HG03095 (cell line): ENCODE results near the gene ZFP3.
"Not testable (repeated sequence)": the region's sequence is repeated elsewhere in the genome, so short reads cannot be mapped to it uniquely, and the experiment has no call there.

Experiments used
- ATAC-seq: cut with Tn5 transposase; IDR thresholded peaks from one replicate; pipeline ENCODE4 v1.9.1; 2021; ENCODE audit warnings: moderate library complexity; ENCODE audit not compliant: unreplicated experiment

ZFP3 gene

GRCh38 chr17:5077275-5077674 lies 992 bp upstream of the ZFP3 start:
- not testable (repeated sequence) for ATAC-seq

DNA sequence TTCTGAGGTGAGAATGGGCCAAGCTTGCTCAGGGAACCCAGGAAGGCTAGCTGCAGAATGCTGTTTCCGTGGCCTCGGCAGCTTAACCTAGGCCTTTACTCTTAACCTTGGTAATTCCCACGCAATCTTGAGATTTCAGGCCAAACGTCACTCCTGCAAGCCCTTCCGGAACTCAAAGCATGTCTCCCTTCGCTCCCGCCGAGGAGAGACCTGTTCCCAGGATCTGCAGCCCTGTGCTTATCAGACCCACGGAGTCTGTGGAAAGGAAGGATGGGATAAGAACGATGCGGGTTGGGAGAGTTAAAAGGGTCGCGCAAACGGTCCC lies 524 bp upstream of the ZFP3 start:
- no peak for ATAC-seq

DNA sequence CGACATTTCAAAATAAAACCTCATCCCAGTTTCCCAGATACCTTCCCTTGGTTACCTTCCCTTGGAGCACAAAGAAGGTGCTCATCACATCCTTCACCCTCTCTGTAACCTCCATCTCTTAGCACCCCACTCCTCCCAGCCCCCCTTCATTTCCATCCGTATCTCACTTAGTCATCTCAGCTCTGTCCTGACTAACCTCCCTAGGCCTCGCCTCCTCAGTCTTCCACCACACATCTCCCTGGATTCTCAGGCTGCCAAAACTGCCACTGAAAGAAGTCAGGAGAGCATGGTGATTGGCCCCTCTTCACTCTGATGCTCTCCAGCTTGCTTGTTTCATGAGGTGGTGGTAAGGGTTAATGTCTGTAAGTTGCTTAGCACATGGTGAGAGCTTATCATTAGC lies 2.3 kb downstream of the ZFP3 start:
- no peak for ATAC-seq

GRCh38 chr17:5092218-5093010 lies 14.1 kb downstream of the ZFP3 start:
- ATAC-seq, result no peak

GRCh38 chr17:5096731-5097100 lies 18.4 kb downstream of the ZFP3 start:
- ATAC-seq, result no peak

GRCh38 chr17:5097101-5097834 lies 19.0 kb downstream of the ZFP3 start:
- ATAC-seq, result no peak

GRCh38 chr17:5099271-5099670 lies 21.0 kb downstream of the ZFP3 start:
- no peak for ATAC-seq

DNA sequence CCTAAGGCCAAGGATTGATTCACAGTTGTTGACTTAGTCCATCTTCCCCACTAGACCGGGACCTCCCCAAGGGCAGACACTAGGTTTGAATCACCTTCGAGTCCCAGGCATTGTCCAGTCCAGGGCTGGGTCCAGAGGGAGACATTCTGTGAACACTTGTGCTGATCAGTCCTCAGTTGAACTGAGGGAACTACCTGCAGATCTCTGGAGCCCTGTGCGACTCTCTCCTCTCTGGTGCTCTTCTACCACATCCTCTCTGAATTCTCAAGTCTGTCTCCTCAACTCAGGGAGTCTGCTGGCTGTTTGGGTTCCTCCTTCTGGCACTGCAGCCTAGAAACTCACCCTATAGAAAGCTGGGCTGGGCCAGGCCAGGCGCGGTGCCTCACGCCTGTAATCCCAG lies 22.6 kb downstream of the ZFP3 start:
- ATAC-seq, result no peak

GRCh38 chr17:5110816-5111215 lies 32.5 kb downstream of the ZFP3 start:
- ATAC-seq, result no peak

DNA sequence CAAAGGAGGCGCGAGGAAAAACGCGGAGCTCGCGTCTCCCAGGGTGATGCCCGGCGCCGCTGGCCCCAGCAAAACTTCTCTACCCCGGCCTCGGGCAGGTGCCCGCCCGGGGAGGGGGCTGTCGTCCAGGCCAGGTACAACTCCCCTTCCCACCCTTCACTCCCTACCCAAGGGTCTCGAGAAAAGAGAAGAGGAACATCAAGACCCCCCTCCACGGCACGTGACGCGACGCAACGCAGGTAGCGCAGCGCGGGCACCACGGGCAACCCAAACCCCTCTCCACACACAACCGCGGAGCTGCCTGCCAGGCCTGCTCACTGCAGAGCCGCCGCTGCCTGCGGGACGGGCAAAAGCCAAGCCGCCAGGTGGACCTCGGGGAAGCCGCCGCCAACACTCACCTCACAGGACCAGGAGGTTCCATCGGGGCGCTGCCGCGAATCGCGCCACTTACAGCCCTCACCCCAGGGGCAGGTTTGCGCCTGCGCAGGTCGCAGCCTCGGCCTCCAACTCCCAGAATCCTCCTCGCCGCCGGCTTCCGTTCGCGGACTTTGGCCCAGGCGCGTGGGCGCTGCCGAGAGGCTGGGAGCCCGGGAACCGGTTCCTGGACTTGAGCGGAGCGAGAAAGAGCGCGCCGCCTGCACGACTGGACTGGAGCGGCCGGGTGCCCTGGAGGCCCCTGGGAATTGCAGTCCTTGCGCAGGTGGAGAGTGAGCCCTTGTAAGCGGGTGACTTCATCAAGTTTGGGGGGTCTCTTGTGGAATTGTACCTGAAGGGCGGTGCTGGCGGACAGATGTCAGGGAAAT lies 33.3 kb downstream of the ZFP3 start, which contains the start of gene ZNF232:
TSS of gene ZNF232 (minus strand) at position 477 of the 803 bp plus-strand sequence. CDS start at position 421, 56 bp downstream.
- peak; percentile 82 for ATAC-seq

GRCh38 chr17:5115673-5116651 lies 37.7 kb downstream of the ZFP3 start, which contains the start of gene USP6:
USP6 (plus strand) TSS chr17:5116032; CDS start chr17:5130368, 14,336 bp downstream.
- ATAC-seq, result no peak

GRCh38 chr17:5118219-5118618 lies 40.0 kb downstream of the ZFP3 start:
- ATAC-seq, result no peak

DNA sequence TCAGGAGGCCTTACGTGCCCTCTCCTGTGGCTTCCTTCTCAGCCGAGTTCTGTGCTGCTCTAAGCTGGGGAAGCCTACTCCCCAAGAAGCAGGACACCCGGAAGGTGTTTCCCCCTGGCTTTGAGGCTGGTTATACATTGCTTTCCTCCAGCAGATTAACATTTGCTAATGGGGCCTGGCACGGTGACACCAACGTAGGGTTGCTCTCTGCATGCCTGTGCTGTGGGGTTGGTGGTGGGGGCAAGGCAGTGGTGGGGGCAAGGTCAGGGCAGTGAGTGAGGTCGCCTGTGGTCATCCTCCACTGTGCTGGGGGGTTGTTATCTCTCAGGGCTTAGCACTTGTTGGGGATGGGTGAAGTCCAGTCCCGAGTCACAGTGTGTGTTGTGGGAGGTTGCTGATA lies 41.8 kb downstream of the ZFP3 start:
- no peak for ATAC-seq

GRCh38 chr17:5120436-5121185 lies 42.3 kb downstream of the ZFP3 start:
- ATAC-seq, result not testable (repeated sequence)

DNA sequence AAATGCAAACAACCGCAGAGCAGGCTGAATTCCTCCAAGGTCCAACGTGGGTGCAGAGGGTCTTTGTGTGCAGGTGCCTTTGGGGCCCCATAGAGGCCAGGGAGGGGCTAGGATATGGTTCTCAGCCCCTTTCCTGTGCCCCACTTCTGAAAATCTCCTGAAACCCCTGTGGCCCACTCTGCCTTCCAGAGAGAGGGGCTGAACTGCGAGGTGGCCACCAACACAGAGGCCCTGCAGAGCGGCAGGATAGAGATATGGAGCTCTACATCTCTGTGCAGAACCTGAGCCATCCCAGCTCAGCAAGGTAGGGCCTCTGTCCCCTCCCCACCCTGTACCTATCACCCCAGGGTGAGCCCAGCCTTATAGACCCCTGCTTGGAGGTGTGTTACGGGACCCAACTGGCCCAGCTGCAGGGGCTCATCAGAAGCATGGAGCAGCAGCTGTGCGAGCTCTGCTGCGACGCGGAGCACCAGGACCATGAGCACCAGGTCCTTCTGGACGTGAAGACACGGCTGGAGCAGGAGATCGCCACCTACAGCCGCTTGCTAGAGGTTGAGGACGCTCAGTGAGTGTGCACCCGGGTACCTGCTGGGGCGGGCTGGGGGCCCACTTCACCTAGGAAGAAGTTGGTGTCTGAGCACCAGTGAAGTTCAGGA lies 43.0 kb downstream of the ZFP3 start:
- ATAC-seq, result no peak

GRCh38 chr17:5122056-5122455 lies 43.8 kb downstream of the ZFP3 start:
- ATAC-seq, result not testable (repeated sequence)

DNA sequence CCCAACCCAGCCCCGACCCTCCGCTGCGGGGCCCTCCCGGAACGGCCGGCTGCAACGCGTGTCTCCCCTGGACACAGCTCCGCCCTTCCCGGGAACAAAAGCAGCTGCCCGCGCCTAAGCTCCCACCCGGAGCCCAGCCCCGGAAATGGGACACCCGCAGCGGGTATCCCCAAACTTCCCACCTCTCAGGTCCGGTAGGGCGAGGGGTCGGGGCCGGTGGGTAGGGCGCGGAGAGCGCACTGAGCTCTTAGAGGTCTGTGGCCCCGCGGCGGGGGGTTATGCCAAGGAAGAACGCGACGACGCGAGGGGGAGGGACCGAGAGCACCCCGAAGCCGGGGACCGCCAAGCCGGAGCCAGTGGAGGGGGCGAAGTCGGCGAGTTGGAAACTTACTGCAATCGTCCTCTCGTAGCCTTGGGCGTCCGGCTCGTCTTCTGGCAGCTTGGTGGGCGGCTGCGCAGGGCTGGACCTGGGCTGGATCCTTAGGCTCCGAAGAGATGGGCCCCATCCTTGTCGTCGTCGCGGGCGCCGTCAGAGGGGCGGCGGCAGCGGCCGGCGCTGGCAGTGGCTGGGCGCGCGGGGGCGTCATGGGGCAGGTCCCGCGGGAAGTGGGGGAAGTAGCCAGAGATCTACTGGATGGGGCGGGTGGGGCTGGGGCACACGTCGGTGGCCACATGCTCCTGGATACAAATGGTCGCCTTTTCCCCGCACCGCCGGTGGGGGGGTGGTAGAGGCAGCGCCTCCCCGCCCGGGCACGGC lies 44.5 kb downstream of the ZFP3 start:
- no peak for ATAC-seq

GRCh38 chr17:5123343-5124124 lies 45.3 kb downstream of the ZFP3 start:
- ATAC-seq, result no peak
